Spleen (tissue), 11 donors: ENCODE measurements around the gene KIAA0825. TPM values are rescaled to one million over a fixed set of nuclear protein-coding genes. Genes with fewer than 3 reads are reported as not detected.

ENCODE experiments used
- DNase-seq: peaks from one replicate; pipeline ENCODE4 v3.0.0-alpha.2; 2020
- H3K27ac ChIP-seq, 8 donors: fragments of 200-600 bp; sonication (generic) in 7 of 8; 1 replicate in 4 of 8; 2 replicates in 4 of 8; pipeline versions ENCODE4 v1.5.0 to v1.8.0; 2016 to 2021; ENCODE audit warnings: inconsistent platforms in 4 of 8, mild to moderate bottlenecking in 4 of 8, moderate library complexity in 1 of 8
- H3K27me3 ChIP-seq, 7 donors: fragments of 200-600 bp; sonication (generic) in 6 of 7; replicated peaks in 1 of 7; 1 replicate in 4 of 7; 2 replicates in 3 of 7; pipeline versions ENCODE4 v1.5.0 to v1.8.0; 2016 to 2021; ENCODE audit warnings: inconsistent platforms in 3 of 7, mild to moderate bottlenecking in 1 of 7
- H3K36me3 ChIP-seq, 6 donors: fragments of 200-600 bp; sonication (generic) in 5 of 6; 1 replicate in 4 of 6; 2 replicates in 2 of 6; pipeline versions ENCODE4 v1.5.0 to v1.8.0; 2016 to 2021; ENCODE audit warnings: inconsistent platforms in 2 of 6
- H3K4me1 ChIP-seq, 6 donors: fragments of 200-600 bp; sonication (generic) in 5 of 6; 1 replicate in 3 of 6; 2 replicates in 3 of 6; pipeline versions ENCODE4 v1.5.0 to v1.8.0; 2016 to 2021; ENCODE audit warnings: inconsistent platforms in 3 of 6
- H3K4me3 ChIP-seq, 8 donors: fragments of 200-600 bp; sonication (generic) in 7 of 8; 1 replicate in 4 of 8; 2 replicates in 4 of 8; pipeline versions ENCODE4 v1.5.0 to v1.8.0; 2016 to 2021; ENCODE audit warnings: inconsistent platforms in 4 of 8, mild to moderate bottlenecking in 4 of 8, moderate library complexity in 2 of 8
- H3K9me3 ChIP-seq, 8 donors: fragments of 200-600 bp; sonication (generic) in 7 of 8; 1 replicate in 4 of 8; 2 replicates in 4 of 8; pipeline versions ENCODE4 v1.5.0 to v1.8.0; 2016 to 2021; ENCODE audit warnings: inconsistent platforms in 4 of 8
- CTCF ChIP-seq, 11 experiments: fragments of 200-600 bp in 7 of 11; fragments of 450-650 bp in 4 of 11; sonication (generic) in 4 of 11; IDR thresholded peaks in 8 of 11; conservative IDR thresholded peaks in 3 of 11; 1 replicate in 7 of 11; 2 replicates in 4 of 11; pipeline versions ENCODE4 v1.4.0 to v1.8.0; 2016 to 2021; ENCODE audit warnings: antibody characterized with exemption in 11 of 11, inconsistent platforms in 4 of 11, mild to moderate bottlenecking in 1 of 11
- POLR2A ChIP-seq, 3 donors: fragments of 450-650 bp; IDR thresholded peaks; one replicate each; pipeline ENCODE4 v1.5.1; 2017; ENCODE audit warnings: antibody characterized with exemption in 3 of 3, mild to moderate bottlenecking in 1 of 3
- POLR2AphosphoS5 ChIP-seq, 3 donors: sonication (generic); formaldehyde crosslinking; IDR thresholded peaks; one replicate each; pipeline ENCODE4 v1.5.1; 2017; ENCODE audit warnings: antibody characterized with exemption in 3 of 3
- WGBS, 5 donors: extraction: QIAGEN DNeasy Blood & Tissue Kit in 3 of 5; methylation state at CpG; one replicate each; pipeline versions ENCODE4 v1.1.5 to v1.1.7; 2013 to 2018; 5-methylcytosine and 5-hydroxymethylcytosine counted together
- intact Hi-C: fragments of 100-400 bp; cut with DNase I; formaldehyde crosslinking; loops from one replicate; pipeline ENCODE4 v1.15.0; 2023; ENCODE audit warnings: low total_unique reads
- polyA plus RNA-seq, 3 donors: library from polyadenylated mRNA; stranded (reverse); fragments of 200-250 nt; gene quantifications; one replicate each; pipeline ENCODE4 v1.2.1, GENCODE V29; 2013
- total RNA-seq, 7 donors: library from RNA; depleted of rRNA in 3 of 7; stranded (reverse); fragments of >200 nt in 3 of 7; fragmentation: NEBNext Ultra II Directional in 4 of 7; extraction: Animal tissue kit (Norgen Biotek cat#: 25700) in 4 of 7; gene quantifications; one replicate each; pipeline versions ENCODE4 v1.1.0 to v1.2.1, GENCODE V29; 2016 to 2021
- donor health status: healthy with polysubstance abuse.
- donor health status: DM: no; HTN: no; CAD: no; lungs with moderate emphysema.
- donor health status: DM: no; HTN: no; CAD: no.
- donor health status: Bipolar disorder and iron deficiency.
- donor health status: healthy.
- donor health status: DM: no; HTN: no; CAD: no.
- donor health status: DM: yes; HTN: yes; CAD: no.

The KIAA0825 gene
- total and polyA plus RNA-seq, 10 donors: 0.20 to 13.5 (median 6.0) TPM

GRCh38 chr5:94517490-94518488, 100.6 kb downstream of the KIAA0825 start:
- Histone ChIP-seq H3K4me3 (no peak overlapping the region), H3K36me3 (peaks cover 0 to 6% (median 0%) of the 10 kb centered on the region in 6 donors), H3K27me3 (no peaks in the 10 kb centered on the region), H3K27ac (no peak overlapping the region), H3K9me3 (no peaks in the 10 kb centered on the region), H3K4me1 (no peaks in the 10 kb centered on the region)
- intact Hi-C loops: no loop called here
- WGBS, 5 donors: 81 to 97% (median 96%) methylated on average over 3 of the region's 3 CpGs
- TF ChIP-seq POLR2AphosphoS5 (IDR thresholded peaks at IDR 0.05) (no peak), POLR2A (IDR thresholded peaks at IDR 0.05) (no peak), CTCF (IDR thresholded peaks at IDR 0.05 in 8 of 11, conservative IDR thresholded peaks at IDR 0.05 in 3 of 11) (no peak)
- DNase-seq: no peak

- no peak for DNase-seq
- H3K27me3 ChIP-seq: no peaks in the 10 kb centered on the region
- no peaks in the 10 kb centered on the region for H3K9me3 ChIP-seq
- intact Hi-C loops: no loop called here
- TF ChIP-seq POLR2AphosphoS5 (IDR thresholded peaks at IDR 0.05) (no peak), CTCF (IDR thresholded peaks at IDR 0.05 in 8 of 11, conservative IDR thresholded peaks at IDR 0.05 in 3 of 11) (no peak), POLR2A (IDR thresholded peaks at IDR 0.05) (no peak)
- no peak overlapping the region for H3K4me3 ChIP-seq
- peaks cover 0 to 6% (median 0%) of the 10 kb centered on the region in 6 donors for H3K36me3 ChIP-seq
- 94 to 100% (median 96%) methylated on average over 5 of the region's 5 CpGs for WGBS, 5 donors
- H3K27ac ChIP-seq: no peak overlapping the region
- H3K4me1 ChIP-seq: no peaks in the 10 kb centered on the region
Measured at GRCh38 chr5:94516148-94516547, 102.3 kb downstream of the KIAA0825 start.

- no peak for DNase-seq
- WGBS, 5 donors: 54 to 63% (median 57%) methylated on average over 4 of the region's 4 CpGs
- TF ChIP-seq POLR2A (IDR thresholded peaks at IDR 0.05): no peak
- TF ChIP-seq CTCF (IDR thresholded peaks at IDR 0.05 in 8 of 11, conservative IDR thresholded peaks at IDR 0.05 in 3 of 11): no peak
- TF ChIP-seq POLR2AphosphoS5 (IDR thresholded peaks at IDR 0.05): no peak
- Histone ChIP-seq H3K27ac (no peak overlapping the region), H3K4me3 (no peak overlapping the region), H3K27me3 (no peaks in the 10 kb centered on the region), H3K4me1 (no peaks in the 10 kb centered on the region), H3K9me3 (no peaks in the 10 kb centered on the region), H3K36me3 (no peaks in the 10 kb centered on the region)
- intact Hi-C loops: no loop called here
Measured at GRCh38 chr5:94508461-94509148, 109.8 kb downstream of the KIAA0825 start.
